Dedifferentiated amniotic fluid mesenchymal stem cell (primary cell): ENCODE data around the gene CNOT1.
"Not testable (repeated sequence)": the region's sequence is repeated elsewhere in the genome, so short reads cannot be mapped to it uniquely, and the experiment has no call there.

Source experiments
- DNase-seq: peaks from one replicate; pipeline ENCODE4 v3.0.0-alpha.2; 2016; ENCODE audit errors: extremely low spot score

CNOT1 gene

GRCh38 chr16:58629733-58630640 is at the start of gene CNOT1:
Gene CNOT1 (minus strand): TSS chr16:58629826. CDS start chr16:58599337, 30,489 bp downstream.
- peak; percentile 99 for DNase-seq

GRCh38 chr16:58678716-58679115 is 49.1 kb upstream of the CNOT1 start:
- DNase-seq: no peak

- DNase-seq: no peak
Measured at GRCh38 chr16:58678269-58678668, 48.6 kb upstream of the CNOT1 start.

DNA sequence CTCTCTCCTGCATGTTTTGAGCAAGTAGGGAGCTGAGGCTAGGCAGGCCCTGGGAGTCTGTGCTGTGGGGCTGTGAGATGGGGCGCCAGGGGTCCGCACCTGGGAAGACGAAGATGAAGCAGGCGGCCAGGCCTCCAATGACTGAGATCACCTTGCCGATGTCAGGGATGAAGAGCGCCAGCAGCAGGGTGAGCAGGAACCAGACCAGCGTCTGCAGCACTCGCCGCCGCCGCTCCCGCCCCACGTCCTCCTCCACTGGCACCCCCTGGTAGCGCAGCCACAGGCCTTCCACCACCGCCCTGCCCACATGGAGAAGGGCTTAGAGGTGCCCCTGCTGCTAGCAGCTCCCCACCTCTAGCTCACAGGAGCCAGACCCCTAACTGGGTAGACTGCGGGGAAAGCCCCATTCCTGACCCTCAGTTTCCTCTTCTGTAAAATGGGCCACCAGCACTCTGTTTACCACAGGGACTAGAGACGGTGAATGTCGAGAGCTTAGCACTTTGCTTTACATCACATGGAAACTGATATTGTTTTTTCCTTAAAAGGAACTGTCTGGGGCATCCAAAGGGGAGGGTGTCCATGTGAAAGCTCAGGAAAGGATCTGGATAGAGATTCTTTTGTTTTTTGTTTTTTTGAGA is 41.4 kb upstream of the CNOT1 start:
- no peak for DNase-seq

GRCh38 chr16:58670177-58670576 is 40.6 kb upstream of the CNOT1 start:
- DNase-seq: no peak

DNA sequence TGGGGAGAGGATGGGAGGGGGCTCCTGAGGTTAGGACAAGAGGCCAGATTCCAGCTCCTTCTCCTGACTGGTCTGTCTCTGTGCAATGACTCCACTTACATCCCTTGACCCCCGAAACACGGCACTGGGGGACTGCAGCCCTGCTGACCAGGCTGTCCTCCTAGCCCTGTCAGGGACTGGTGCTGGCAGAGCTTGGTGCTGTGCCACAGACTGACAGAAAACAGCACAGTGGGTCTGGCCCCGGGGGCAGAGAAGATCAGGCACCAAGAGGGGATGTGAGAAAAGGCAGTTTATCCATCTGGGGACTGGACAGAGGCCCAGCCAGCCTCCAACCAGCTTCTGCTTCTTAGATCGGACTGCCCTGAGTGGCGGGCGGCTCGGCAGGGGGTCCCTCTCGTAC is 35.6 kb upstream of the CNOT1 start:
- DNase-seq: no peak

GRCh38 chr16:58661199-58661830 is 31.7 kb upstream of the CNOT1 start:
- peak; percentile 94 for DNase-seq

DNA sequence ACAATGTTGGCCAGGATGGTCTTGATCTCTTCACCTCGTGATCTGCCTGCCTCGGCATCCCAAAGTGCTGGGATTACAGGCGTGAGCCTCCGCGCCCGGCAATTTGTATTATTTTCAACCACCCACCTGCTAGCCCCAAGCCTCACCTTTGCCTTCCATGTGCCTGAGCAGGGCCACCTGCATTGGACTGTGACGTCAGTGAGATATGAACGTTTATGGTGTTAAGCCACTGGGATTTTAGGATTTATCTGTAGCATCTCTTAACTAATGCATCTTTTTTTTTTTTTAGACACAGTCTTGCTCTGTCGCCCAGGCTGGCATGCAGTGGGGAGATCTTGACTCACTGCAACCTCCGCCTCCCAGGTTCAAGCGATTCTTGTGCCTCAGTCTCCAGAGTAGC is 30.3 kb upstream of the CNOT1 start:
- DNase-seq: not testable (repeated sequence)

GRCh38 chr16:58658796-58659211 is 29.2 kb upstream of the CNOT1 start:
- no peak for DNase-seq

- DNase-seq: no peak
Measured at GRCh38 chr16:58656899-58657298, 27.3 kb upstream of the CNOT1 start.

DNA sequence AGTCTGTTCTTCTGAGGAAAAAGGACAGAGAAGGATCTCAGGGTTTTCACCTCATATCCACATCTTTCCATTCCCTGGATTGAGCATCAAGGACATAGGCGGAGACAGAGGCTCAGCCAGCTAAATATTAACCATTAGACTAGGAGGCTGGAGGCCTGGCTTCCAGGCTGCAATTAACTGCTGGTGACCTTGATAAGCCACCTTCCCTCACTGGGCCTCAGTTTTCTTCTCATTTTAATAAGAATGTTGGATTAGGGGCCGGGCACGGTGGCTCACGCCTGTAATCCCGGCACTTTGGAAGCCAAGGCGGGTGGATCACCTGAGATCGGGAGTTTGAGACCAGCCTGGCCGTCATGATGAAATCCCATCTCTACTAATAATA is 25.6 kb upstream of the CNOT1 start:
- no peak for DNase-seq

- DNase-seq: no peak
Measured at GRCh38 chr16:58654560-58655214, 25.1 kb upstream of the CNOT1 start.

GRCh38 chr16:58652741-58653140 is 23.1 kb upstream of the CNOT1 start:
- DNase-seq: no peak

DNA sequence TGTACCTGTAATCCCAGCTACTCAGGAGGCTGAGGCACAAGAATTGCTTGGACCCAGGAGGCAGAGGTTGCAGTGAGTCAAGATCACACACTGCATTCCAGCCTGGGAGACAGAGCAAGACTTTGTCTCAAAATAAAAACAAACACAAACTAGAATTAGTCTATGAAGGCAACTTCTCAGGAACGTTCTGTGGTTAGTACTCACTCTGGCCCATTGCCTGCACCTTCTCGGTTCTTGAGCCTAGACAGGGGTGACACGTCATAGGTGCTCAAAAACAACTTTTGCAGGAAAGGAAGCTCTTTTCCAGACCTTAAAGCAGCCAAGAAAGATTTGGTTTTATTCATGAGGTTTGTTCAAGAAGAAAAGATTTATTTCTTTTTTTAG is 22.3 kb upstream of the CNOT1 start:
- no peak for DNase-seq

- DNase-seq: no peak
Measured at GRCh38 chr16:58649707-58650106, 20.1 kb upstream of the CNOT1 start.

- DNase-seq: no peak
Measured at GRCh38 chr16:58647107-58647506, 17.5 kb upstream of the CNOT1 start.

DNA sequence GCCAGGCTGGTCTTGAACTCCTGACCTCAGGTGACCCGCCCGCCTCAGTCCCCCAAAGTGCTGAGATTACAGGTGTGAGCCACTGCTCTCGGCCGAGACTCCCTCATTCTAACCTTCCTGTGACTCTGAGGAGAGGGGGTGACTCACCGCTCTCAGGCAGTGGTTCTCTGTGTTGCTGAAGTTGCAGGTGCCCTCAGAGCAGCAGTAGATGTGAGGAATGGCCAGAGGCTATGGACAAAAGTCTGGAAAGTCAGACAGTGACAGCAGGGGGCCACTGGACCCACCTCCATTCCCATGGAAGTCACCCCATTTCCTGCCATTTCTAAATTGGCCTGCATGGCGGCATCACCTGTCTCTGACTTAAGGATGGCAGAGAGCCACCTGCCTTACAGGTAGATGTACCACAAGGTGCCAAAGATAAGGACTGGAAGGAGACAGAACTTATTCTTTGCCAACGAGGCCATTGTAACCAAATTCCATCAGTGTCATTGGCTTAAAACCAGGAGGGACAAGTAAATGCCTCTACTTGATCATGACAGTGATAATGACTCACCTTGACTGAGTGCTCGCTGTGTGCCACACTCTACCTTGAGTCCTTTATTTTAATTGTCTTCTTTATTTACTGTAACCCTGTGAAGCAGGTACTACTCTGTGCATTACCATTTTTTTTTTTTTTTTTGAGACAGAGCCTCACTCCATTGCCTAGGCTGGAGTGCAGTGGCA is 15.3 kb upstream of the CNOT1 start:
- no peak for DNase-seq

GRCh38 chr16:58644108-58644507 is 14.5 kb upstream of the CNOT1 start:
- no peak for DNase-seq

DNA sequence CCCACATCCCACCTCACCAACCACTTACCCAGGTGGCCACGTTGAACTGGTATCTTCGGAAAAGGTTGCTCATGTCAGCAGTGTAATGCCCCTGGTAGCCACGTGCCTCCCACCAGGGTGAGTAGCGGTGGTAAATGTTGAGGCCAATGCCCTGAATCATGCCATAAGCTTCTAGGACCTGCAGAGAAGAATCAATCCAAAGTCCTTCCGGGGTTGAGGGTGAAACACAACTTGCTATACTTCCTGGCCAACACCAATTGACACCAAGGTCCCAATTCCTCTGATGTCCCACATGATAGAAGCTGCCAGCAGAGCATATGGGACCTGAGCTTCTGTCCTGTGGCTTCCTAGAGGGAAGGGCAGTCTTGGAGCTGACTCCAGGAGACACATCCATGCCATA is 11.3 kb upstream of the CNOT1 start:
- DNase-seq: no peak

DNA sequence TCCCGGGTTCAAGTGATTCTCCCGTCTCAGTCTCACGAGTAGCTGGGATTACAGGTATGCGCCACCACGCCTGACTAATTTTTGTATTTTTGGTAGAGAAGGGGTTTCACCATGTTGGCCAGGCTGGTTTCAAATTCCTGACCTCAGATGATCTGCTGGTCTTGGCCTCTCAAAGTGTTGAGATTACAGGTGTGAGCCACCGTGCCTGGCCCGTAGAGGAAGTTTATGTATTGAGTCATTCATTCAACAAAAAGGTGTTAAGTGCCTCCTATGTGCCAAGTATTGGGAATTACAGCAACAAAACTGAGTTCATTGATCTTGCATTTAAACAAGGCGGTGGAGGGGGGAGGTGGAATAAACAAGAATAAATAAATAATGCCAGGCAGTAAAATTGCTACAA is 10.2 kb upstream of the CNOT1 start:
- DNase-seq: no peak

GRCh38 chr16:58639230-58639629 is 9.6 kb upstream of the CNOT1 start:
- DNase-seq: no peak
